ENCODE data around the gene STARD5. TPM values are rescaled to one million over a fixed set of nuclear protein-coding genes. Genes with fewer than 3 reads are reported as not detected.
"Not testable (repeated sequence)": the region's sequence is repeated elsewhere in the genome, so short reads cannot be mapped to it uniquely, and the experiment has no call there.

Gene STARD5
- polyA plus RNA-seq, 3 donors = 1.2 to 3.8 (median 2.3) TPM

DNA sequence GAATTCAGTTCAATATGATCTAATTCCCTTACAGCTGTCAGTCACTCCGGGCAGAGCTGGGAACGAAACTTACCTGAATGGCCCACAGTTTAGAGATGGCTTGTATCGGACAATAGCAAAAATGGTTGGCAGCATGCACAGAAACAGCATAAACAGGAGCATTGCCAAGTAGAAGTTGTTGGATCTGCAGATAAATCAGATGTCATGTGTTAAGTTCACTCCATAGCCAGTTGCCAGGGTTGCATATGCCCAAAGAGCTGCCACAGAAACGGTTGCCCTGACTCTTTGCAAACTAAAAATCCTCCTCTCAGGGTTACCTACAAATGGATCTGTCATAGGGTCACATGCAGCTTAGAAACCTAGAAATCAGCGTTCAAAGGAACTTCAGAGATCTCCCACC, 15.4 kb upstream of the STARD5 start:
- WGBS, 3 donors = 76 to 88% (median 84%) methylated on average over 5 of the region's 5 CpGs
- no peak overlapping the region for H3K27ac ChIP-seq (ENCODE audit: low read depth, low read length)

DNA sequence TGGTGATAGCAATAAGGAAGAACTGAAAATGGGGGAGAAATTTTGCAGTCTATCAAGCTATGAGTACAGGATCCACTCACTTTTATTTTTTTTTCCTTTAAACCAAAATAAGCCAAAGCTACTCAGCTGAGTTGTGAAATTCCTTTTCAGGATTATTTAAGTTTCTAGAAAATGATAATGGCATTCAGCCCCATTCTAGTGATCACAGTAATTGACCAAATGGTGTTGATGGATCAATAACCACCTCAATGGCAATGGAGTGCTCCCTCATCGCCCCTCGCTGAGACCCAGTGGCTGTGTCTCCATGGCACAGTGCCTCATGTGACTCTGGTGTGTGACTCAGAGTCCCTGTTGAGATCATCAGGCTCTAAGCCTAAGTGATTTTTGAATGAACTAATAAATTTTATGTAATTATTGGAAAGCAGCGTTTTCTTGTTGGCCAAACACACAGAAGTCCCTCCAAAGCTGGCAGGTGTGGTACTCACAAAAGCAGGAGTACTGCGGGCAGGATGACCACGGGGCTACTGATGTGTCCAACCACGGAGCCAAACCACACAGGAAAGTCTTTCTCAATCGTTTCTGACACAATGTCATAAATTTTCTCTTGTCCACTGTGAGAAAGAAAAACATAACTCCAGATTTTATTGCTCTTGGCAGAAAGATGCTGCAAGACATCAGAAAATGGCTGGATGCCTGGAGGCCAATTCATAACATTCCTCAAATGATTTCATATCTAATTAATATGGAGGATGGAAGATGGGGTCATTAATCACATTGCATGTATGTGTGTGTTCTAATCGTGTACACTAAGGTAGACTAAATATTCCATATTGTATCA, 14.4 kb upstream of the STARD5 start:
- 31 to 59% (median 36%) methylated on average over 8 of the region's 8 CpGs for WGBS, 3 donors

DNA sequence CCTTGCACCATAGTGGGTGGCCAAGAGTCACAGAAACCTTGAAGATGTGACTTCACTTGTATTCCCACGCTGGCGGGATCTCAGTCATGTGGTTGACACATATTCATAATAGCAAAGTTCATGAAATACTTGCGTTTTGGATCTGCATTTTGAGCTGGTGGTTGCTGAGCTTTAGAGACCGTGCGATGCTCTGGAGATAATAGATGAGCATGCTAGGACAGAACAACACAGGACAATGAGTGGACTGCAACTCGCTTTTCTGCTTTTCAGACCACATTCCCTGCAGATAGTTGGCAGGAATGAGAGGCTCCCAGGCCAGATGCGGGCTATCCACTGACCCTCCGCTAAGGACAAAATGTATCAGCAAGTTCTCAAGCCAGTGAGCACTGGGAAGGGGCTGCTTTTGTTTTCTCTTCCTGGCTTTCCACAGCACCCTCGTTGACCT, 13.8 kb upstream of the STARD5 start:
- 51 to 72% (median 67%) methylated on average over 9 of the region's 9 CpGs for WGBS, 3 donors
- no peak overlapping the region for H3K27ac ChIP-seq (ENCODE audit: low read depth, low read length)

More for the DNA sequence above, 14.4 kb upstream of the STARD5 start:
- no peak overlapping the region for H3K27ac ChIP-seq (ENCODE audit: low read depth, low read length)

DNA sequence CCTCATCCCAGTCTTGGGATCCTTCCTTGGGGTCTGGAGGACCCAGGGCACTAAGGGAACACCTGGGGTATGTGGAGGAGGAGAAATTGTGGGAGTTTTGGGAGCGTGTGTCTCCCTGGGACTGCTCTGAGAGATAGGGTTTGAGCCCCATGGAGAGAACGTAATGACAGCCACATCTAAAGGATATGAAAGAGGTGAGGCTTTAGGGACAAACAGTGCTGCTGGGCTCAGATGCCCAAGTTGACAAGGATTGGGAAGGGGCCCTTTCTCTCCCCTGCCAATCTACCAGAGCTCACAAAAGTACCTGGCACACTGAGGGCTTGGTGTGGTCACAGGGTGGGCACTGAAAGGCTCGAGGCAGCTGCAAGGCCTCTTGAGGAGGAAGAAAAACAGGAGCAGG, 13.3 kb upstream of the STARD5 start:
- H3K27ac ChIP-seq (ENCODE audit: low read depth, low read length) = no peak overlapping the region
- 67 to 93% (median 78%) methylated on average over 3 of the region's 3 CpGs for WGBS, 3 donors

DNA sequence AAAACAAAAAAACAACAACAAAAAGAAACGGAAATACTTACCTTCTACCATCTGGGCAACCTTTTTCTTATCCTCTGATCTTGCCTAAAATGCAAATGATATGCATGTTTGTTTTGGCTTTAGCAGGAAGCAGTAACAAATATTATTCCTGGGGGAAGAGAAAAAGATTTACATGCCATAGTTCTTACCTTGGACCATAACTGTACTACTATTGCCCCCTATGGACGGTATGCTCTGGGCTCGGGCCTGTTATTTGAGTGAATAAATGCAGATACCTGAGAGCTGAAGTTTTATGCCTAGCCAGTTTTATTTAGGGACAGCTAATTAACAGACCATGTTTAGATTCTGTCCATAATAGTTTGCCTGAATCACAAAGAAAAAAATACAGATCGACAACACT, 12.6 kb upstream of the STARD5 start:
- 84 to 90% (median 86%) methylated on average over 4 of the region's 4 CpGs for WGBS, 3 donors
- H3K27ac ChIP-seq (ENCODE audit: low read depth, low read length) = no peak overlapping the region

DNA sequence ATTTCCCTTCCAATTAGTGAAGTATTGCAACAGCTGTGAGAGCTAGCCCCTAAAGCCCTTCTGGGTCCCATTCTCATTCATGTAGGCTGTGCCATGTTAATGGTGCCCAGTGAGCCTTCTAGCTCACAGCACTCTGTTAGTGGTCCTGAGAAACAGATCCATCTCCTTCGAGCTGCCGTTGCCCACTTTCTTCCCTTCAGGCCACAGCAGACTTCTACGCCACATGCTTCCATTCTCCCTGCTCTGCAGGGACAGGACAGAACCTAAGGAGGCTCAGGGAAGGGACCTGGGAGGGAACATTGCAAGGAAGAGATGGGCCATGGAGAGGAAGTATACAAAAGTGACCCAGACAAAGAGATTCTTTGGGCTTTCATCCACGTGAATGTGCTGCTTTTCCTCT, 11.7 kb upstream of the STARD5 start:
- 91 to 94% (median 92%) methylated on average over 4 of the region's 4 CpGs for WGBS, 3 donors
- H3K27ac ChIP-seq (ENCODE audit: low read depth, low read length) = no peak overlapping the region

DNA sequence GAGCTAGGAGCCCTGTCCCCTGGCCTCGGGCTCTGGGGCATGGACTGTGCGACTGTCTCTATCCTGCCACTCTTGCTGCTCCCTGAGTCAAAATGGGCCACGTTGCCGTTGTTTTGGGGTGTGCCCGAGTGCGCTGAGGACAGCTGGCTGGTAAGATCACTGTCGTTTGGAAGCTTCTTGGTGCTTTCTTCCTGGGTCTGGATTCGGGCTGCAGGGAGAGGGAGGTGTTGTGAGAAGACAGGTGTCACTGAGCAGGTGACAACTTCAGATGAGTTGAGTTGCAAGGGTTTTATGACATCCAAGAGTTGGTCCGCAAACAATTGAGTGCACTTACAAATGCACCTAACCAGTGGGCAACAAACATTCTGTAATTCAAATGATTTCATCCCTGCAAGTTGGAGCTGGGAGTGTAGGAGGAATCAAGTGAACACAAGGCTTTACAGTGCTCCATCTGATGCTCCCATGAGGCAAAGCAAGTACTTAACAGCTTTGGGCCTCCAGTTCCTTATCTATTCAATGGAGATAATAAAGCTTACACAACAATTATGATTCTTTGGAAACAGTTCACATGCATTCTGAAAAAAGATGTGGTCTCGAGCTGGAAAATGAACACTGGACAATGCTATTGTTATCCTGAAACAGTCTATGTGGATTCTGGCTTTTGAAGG, 11.0 kb upstream of the STARD5 start:
- H3K27ac ChIP-seq (ENCODE audit: low read depth, low read length) = no peak overlapping the region
- 85 to 87% (median 85%) methylated on average over 10 of the region's 10 CpGs for WGBS, 3 donors

DNA sequence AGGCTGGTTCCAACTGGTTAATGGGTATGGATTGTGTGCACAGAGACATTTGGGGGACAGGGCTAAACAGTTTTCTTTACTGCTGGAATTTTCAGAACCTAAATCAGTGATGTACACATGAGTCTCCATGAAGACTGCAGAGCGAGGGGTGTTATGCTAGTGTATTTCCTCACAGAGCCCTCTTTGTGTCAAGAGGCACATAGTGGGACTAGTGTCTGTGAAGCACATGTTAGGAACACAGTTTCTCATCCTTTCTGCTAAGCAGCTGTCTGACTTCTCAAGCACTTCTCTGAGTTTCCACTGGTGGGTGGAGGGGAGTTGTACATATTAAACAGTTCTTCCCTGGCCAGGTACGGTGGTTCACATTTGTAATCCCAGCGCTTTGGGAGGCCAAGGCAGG, 9.4 kb upstream of the STARD5 start:
- 97 to 100% (median 97%) methylated on average over 3 of the region's 3 CpGs for WGBS, 3 donors
- H3K27ac ChIP-seq (ENCODE audit: low read depth, low read length) = no peak overlapping the region

DNA sequence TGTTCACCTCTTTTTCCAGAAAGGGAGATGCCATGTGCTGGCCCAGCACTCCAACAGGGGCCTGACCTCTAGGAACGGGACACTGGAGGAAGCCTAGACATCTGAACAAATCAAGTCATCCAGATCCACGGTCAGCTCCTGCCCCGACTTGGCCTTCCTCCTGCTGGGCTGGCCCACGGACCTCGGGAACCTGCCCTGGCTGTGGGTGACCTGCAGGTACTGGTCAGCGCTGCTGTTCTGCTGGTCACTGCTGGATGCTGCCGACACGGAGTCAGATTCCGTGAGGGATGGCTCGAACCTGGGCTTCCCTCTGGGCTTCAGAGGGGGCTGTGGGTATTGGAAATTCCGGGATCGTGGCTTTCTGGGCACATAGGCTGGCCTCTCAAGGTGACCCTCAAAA, 8.4 kb upstream of the STARD5 start:
- no peak overlapping the region for H3K27ac ChIP-seq (ENCODE audit: low read depth, low read length)
- 93 to 97% (median 97%) methylated on average over 12 of the region's 12 CpGs for WGBS, 3 donors

DNA sequence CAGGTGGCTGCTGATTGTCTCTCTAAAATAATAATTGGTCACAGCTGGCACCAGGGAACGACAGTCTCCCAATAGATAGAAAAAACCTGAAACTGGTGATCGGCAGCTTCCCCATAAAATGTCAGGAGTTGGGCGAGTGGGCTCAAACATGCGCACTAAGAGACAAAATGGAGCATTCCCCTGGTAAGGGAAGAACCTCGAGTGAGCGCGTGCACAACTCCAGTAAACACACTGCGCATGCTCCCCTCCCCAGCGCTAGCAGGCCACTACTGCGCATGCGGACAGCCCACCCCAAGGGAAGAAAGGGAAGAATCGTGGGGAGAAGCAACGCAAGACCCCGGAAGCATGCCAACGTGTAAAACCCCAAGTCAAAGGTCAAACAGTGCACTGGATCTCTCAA, 7.7 kb upstream of the STARD5 start:
- H3K27ac ChIP-seq (ENCODE audit: low read depth, low read length) = no peak overlapping the region
- 92 to 94% (median 93%) methylated on average over 15 of the region's 15 CpGs for WGBS, 3 donors

DNA sequence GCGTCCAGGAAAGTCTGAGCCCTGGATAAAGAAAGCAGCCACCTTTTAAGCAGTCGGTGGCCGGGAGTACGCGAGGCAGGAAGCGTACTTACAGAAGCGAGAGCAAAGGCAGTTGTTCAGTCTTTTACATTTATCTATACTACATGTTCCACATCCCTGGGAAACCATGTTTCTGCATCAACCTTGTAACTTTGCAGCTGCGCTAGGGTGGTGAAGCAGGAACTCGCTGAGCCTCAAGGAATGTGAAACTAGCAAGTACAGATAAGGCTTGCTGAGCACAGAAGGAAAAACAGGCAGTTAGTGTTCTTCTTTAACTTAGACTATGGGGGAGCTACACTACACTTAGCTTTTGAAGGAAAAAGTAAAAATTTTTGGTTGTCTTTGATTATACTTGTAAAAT, 7.2 kb upstream of the STARD5 start:
- not testable (repeated sequence) for H3K27ac ChIP-seq (ENCODE audit: low read depth, low read length)
- 58 to 66% (median 65%) methylated on average over 9 of the region's 9 CpGs for WGBS, 3 donors

DNA sequence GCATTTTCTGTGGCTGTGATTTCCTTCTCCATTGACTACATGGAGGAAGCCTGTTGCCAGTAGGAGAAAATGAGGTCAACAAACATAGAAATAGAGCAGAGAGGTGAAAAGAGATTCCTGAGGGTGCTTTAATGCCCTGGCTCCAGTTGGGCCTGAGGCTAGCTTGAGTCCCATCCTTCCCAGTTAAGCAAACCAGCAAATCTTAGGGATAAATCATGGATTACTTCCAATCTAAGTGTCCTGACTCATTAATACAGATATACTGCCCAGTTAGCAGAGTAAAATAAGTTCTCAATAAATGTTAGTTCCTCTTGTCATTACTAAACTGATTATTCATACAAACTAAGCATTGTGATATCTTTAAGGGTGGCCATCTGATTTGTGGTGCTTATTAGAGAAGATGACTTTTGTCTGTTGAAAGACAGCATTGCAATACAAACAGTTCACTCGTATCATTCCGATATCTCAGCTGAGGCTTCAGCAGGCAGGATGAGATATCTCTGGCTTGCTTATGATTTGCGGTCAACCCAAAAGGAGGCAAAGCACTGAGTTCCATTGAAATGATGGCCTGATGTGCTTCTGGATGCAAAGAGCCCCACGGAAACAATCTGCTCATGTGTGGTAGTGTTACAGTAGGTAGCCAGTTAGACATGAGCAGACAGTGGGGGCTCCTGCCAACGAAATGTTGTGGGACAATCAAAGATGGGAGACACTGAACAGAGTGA, 6.6 kb upstream of the STARD5 start:
- WGBS, 3 donors = 88 to 90% (median 88%) methylated on average over 5 of the region's 5 CpGs
- no peak overlapping the region for H3K27ac ChIP-seq (ENCODE audit: low read depth, low read length)

DNA sequence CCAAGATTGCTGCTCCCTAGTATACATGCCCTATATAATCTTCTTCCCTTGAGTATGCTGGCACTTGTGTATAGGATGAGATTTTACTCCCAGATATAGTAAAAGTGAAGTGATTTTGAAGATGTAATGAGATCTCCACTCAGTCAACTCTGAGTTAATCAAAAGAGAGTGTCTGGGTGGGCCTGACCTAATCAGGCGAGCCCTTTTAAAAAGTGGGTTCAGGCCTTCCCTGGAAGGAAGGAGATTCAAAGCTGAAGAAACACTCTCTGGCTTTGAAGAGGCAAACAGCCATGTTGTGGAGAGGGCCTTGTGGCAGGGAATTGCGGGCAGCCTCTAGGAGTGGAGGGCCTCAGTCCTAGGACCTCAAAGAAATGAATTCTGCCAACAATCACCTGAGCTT, 5.5 kb upstream of the STARD5 start:
- WGBS, 3 donors = 94 to 100% (median 100%) methylated on average over 2 of the region's 2 CpGs
- no peak overlapping the region for H3K27ac ChIP-seq (ENCODE audit: low read depth, low read length)

DNA sequence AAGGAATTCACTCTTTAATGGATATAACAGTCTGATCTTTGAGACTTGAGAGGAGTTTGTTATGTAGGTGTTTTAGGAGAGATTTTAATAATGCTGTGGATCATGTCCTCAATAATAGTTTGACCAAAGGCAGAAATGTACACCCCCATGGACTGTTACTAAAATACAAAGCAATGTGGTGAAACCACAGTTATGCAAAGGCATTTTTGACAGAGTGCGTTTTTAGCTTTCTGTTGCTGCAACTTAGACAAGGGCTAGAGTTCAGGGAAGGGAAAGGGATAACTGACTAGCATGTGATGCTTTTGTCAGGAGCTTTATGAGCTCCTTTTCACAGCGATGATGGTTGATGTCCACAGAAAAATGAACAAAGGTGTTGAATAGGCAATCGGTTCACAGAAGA, 3.6 kb upstream of the STARD5 start:
- no peak overlapping the region for H3K27ac ChIP-seq (ENCODE audit: low read depth, low read length)

DNA sequence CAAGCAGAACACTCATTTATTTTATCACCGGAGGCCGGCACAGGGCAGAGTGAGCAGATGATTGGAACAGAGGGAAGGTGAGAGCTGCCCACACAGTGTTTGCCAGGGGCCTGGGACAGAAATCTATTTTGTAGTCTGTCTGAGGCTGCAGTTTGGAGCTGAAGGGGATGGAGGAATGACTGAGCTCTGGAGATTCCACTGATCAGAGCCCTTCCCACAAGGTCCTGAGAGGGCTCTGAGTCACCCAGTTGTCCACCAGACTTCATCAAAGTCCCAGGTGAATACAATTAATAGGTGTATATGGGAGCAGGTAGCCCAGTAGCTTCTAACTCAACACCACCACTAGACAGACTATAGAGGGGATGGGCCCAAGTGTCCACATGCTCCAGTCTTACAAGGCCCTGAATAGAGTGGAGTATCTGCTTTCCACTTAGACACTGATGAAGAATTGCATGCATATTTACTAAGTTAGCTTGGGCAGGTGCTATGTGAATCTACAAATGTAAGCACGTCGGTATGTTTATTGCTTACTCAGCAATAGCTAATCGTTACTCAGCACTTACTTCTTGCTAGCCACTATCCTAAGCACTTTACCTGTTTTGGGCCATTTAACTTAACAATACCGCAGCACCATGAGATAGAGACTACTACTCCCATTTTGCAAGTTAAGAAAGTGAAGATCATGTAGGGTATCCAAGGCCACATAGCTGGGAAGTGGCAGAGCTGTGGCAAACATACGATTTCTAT, 2.7 kb upstream of the STARD5 start:
- 65 to 88% (median 86%) methylated on average over 7 of the region's 7 CpGs for WGBS, 3 donors

More for the DNA sequence above, 3.6 kb upstream of the STARD5 start:
- WGBS, 3 donors = 60 to 88% (median 65%) methylated on average over 3 of the region's 3 CpGs

DNA sequence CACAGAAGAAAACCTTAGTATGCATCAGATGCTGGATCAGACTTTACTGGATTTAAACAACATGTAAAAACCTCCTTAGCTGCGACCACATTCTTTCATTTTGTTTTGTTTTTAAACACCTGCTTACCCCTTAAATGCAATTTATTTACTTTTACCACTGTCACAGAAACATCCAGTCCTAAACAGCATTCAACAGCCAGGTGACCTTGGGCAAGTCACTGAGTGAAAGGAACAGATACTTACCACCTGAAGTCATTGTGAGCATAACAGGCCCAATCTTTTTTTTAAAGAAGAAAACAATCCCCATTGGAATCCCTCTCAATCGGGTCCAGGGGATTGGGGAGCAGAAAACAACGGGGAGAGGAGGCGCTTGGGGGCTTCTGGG, 390 bp downstream of the STARD5 start:
- no peak overlapping the region for H3K27ac ChIP-seq (ENCODE audit: low read depth, low read length)
- 10 to 15% (median 14%) methylated on average over 4 of the region's 4 CpGs for WGBS, 3 donors

More for the DNA sequence above, 2.7 kb upstream of the STARD5 start:
- no peak overlapping the region for H3K27ac ChIP-seq (ENCODE audit: low read depth, low read length)

DNA sequence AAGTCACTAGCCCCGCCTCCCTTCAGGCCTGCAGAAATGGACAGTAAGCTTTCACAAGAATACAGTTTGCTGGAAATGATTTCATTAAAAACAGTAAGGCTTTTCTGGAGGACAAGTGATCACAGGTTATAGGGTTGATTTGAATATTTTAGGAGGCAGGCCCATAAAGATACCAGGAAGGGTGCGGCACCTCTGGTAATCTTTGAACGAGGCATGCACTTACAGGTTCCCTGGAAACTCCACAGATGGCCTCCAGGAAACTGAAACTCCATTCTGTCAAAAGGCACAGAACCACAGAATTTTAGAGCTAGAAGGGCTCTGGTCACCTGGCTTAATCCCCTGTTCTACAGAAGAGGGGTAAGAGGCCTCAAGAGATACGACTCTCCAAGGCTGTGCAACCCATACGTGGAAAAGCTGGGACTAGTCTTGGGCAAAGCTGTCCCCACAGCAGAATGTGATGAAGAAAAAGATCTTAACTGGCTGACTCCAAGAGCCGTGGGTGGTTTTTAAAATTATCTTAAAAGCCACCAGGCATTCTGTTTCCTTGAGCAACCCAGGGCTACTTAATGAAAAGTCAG, 1.2 kb downstream of the STARD5 start:
- 58 to 63% (median 63%) methylated on average over 6 of the region's 6 CpGs for WGBS, 3 donors
- no peak overlapping the region for H3K27ac ChIP-seq (ENCODE audit: low read depth, low read length)

DNA sequence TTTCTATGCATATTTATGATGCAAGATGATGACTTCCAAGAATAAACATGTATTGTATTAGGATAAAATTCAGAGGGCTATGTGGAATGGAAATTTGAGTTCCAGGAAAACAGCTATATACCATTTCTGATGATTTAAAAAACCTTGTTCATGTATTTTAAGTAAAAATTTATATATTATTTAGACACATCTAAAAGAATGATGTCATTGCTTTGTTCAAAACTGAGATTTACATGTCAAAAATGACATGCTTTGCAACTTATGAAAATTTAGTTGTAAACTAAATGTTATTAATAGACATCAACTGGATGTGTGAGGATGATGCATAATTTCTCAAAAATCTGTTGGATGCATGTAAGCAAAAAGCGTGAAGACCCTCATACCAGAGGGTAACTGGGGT, 2.3 kb downstream of the STARD5 start:
- H3K27ac ChIP-seq (ENCODE audit: low read depth, low read length) = no peak overlapping the region
- 96 to 100% (median 100%) methylated on average over 1 of the region's 1 CpG for WGBS, 3 donors
